ENCODE results near the gene ANXA2. TPM values are rescaled to one million over a fixed set of nuclear protein-coding genes. Genes with fewer than 3 reads are reported as not detected.

ANXA2 gene
- total RNA-seq, 1 donor from 2014 or later = 2,658 TPM

GRCh38 chr15:60379185-60379524, 18.6 kb downstream of the ANXA2 start:
- no peaks in the 10 kb centered on the region for H3K27me3 ChIP-seq (ENCODE audit: control insufficient read depth, insufficient read depth, low read length)
- no peak overlapping the region for H3K4me3 ChIP-seq (ENCODE audit: low read depth, low read length)
- no peak for TF ChIP-seq CTCF (IDR thresholded peaks at IDR 0.05; ENCODE audit: insufficient read depth, low read length, poor library complexity, severe bottlenecking)
- H3K36me3 ChIP-seq (ENCODE audit: control insufficient read depth, insufficient read depth, low read length) = peaks cover 8% of the 10 kb centered on the region
- DNase-seq (ENCODE audit: low read depth) = no peak

GRCh38 chr15:60376677-60377095, 21.1 kb downstream of the ANXA2 start:
- no peak for TF ChIP-seq CTCF (IDR thresholded peaks at IDR 0.05; ENCODE audit: insufficient read depth, low read length, poor library complexity, severe bottlenecking)
- Histone ChIP-seq H3K27me3 (ENCODE audit: control insufficient read depth, insufficient read depth, low read length) (no peaks in the 10 kb centered on the region), H3K36me3 (ENCODE audit: control insufficient read depth, insufficient read depth, low read length) (peaks cover 11% of the 10 kb centered on the region), H3K4me3 (ENCODE audit: low read depth, low read length) (no peak overlapping the region)
- no peak for DNase-seq (ENCODE audit: low read depth)

- no peak overlapping the region for H3K4me3 ChIP-seq (ENCODE audit: low read depth, low read length)
- no peaks in the 10 kb centered on the region for H3K27me3 ChIP-seq (ENCODE audit: control insufficient read depth, insufficient read depth, low read length)
- TF ChIP-seq CTCF (IDR thresholded peaks at IDR 0.05; ENCODE audit: insufficient read depth, low read length, poor library complexity, severe bottlenecking) = no peak
- H3K36me3 ChIP-seq (ENCODE audit: control insufficient read depth, insufficient read depth, low read length) = peaks cover 13% of the 10 kb centered on the region
- no peak for DNase-seq (ENCODE audit: low read depth)
Measured at GRCh38 chr15:60375306-60375705, 22.5 kb downstream of the ANXA2 start.

- peak; percentile 3 for TF ChIP-seq CTCF (IDR thresholded peaks at IDR 0.05; ENCODE audit: insufficient read depth, low read length, poor library complexity, severe bottlenecking)
- H3K27me3 ChIP-seq (ENCODE audit: control insufficient read depth, insufficient read depth, low read length) = no peaks in the 10 kb centered on the region
- peaks cover 13% of the 10 kb centered on the region for H3K36me3 ChIP-seq (ENCODE audit: control insufficient read depth, insufficient read depth, low read length)
- DNase-seq (ENCODE audit: low read depth) = peak; percentile 96
- H3K4me3 ChIP-seq (ENCODE audit: low read depth, low read length) = no peak overlapping the region
Measured at GRCh38 chr15:60374628-60375081, 23.1 kb downstream of the ANXA2 start.

- Histone ChIP-seq H3K36me3 (ENCODE audit: control insufficient read depth, insufficient read depth, low read length) (peaks cover 13% of the 10 kb centered on the region), H3K27me3 (ENCODE audit: control insufficient read depth, insufficient read depth, low read length) (no peaks in the 10 kb centered on the region), H3K4me3 (ENCODE audit: low read depth, low read length) (no peak overlapping the region)
- TF ChIP-seq CTCF (IDR thresholded peaks at IDR 0.05; ENCODE audit: insufficient read depth, low read length, poor library complexity, severe bottlenecking) = no peak
- no peak for DNase-seq (ENCODE audit: low read depth)
Measured at GRCh38 chr15:60374209-60374608, 23.6 kb downstream of the ANXA2 start.

GRCh38 chr15:60373745-60374144, 24.0 kb downstream of the ANXA2 start:
- TF ChIP-seq CTCF (IDR thresholded peaks at IDR 0.05; ENCODE audit: insufficient read depth, low read length, poor library complexity, severe bottlenecking) = no peak
- Histone ChIP-seq H3K4me3 (ENCODE audit: low read depth, low read length) (no peak overlapping the region), H3K27me3 (ENCODE audit: control insufficient read depth, insufficient read depth, low read length) (no peaks in the 10 kb centered on the region), H3K36me3 (ENCODE audit: control insufficient read depth, insufficient read depth, low read length) (peaks cover 13% of the 10 kb centered on the region)
- DNase-seq (ENCODE audit: low read depth) = no peak

Data from kidney epithelial cell (primary cell).